MG63 (cell line): ENCODE data around the gene HHAT. TPM values are rescaled to one million over a fixed set of nuclear protein-coding genes. Genes with fewer than 3 reads are reported as not detected.

Experiments used
- DNase-seq: peaks from one replicate; pipeline ENCODE4 v3.0.0-alpha.2; 2020
- H3K27me3 ChIP-seq: fragments of 250-450 bp; sonication (Bioruptor Pico); 2 replicates; pipeline ENCODE4 v1.5.1; 2020; ENCODE audit warnings: mild to moderate bottlenecking, moderate library complexity
- H3K36me3 ChIP-seq: fragments of 250-450 bp; sonication (Bioruptor Pico); 2 replicates; pipeline ENCODE4 v1.5.1; 2020; ENCODE audit warnings: mild to moderate bottlenecking, moderate library complexity
- H3K4me3 ChIP-seq: fragments of 250-450 bp; sonication (Bioruptor Pico); 2 replicates; pipeline ENCODE4 v1.5.1; 2020; ENCODE audit warnings: mild to moderate bottlenecking, moderate library complexity
- H3K9me3 ChIP-seq: fragments of 250-450 bp; sonication (Bioruptor Pico); 2 replicates; pipeline ENCODE4 v1.5.1; 2020; ENCODE audit warnings: mild to moderate bottlenecking, moderate library complexity
- total RNA-seq: library from RNA; depleted of rRNA; stranded (reverse); fragments of >200 nt; shearing (Covaris generic); gene quantifications from 2 replicates; pipeline ENCODE4 v1.2.3, GENCODE V29; 2014; ENCODE audit warnings: low replicate concordance

HHAT gene
- total RNA-seq, 1 experiment from 2014 or later, result 0.30 TPM

GRCh38 chr1:210438928-210439841 is 110.5 kb downstream of the HHAT start:
- no peaks in the 10 kb centered on the region for H3K27me3 ChIP-seq
- H3K4me3 ChIP-seq, result no peak overlapping the region
- DNase-seq, result peak; percentile 80
- H3K9me3 ChIP-seq, result no peaks in the 10 kb centered on the region
- H3K36me3 ChIP-seq, result no peaks in the 10 kb centered on the region

GRCh38 chr1:210440081-210440480 is 111.4 kb downstream of the HHAT start:
- no peak for DNase-seq
- Histone ChIP-seq H3K9me3 (no peaks in the 10 kb centered on the region), H3K36me3 (no peaks in the 10 kb centered on the region), H3K27me3 (no peaks in the 10 kb centered on the region), H3K4me3 (no peak overlapping the region)

- no peaks in the 10 kb centered on the region for H3K36me3 ChIP-seq
- no peak overlapping the region for H3K4me3 ChIP-seq
- H3K27me3 ChIP-seq, result no peaks in the 10 kb centered on the region
- H3K9me3 ChIP-seq, result no peaks in the 10 kb centered on the region
- no peak for DNase-seq
These were observed 112.3 kb downstream of the HHAT start for GRCh38 chr1:210441028-210441427.

- DNase-seq, result no peak
- H3K27me3 ChIP-seq, result no peaks in the 10 kb centered on the region
- no peak overlapping the region for H3K4me3 ChIP-seq
- no peaks in the 10 kb centered on the region for H3K36me3 ChIP-seq
- no peaks in the 10 kb centered on the region for H3K9me3 ChIP-seq
These were observed 116.8 kb downstream of the HHAT start for GRCh38 chr1:210445485-210445884.

- no peaks in the 10 kb centered on the region for H3K9me3 ChIP-seq
- no peak overlapping the region for H3K4me3 ChIP-seq
- no peaks in the 10 kb centered on the region for H3K36me3 ChIP-seq
- no peak for DNase-seq
- H3K27me3 ChIP-seq, result no peaks in the 10 kb centered on the region
These were observed 117.2 kb downstream of the HHAT start for GRCh38 chr1:210445931-210446330.

- H3K27me3 ChIP-seq, result 0 out of 2 replicates have a peak, but pooled peaks cover under 1% of the 10 kb centered on the region
- no peak for DNase-seq
- H3K4me3 ChIP-seq, result no peak overlapping the region
- H3K36me3 ChIP-seq, result no peaks in the 10 kb centered on the region
- H3K9me3 ChIP-seq, result no peaks in the 10 kb centered on the region
These were observed 117.8 kb downstream of the HHAT start for GRCh38 chr1:210446479-210446878.

- H3K36me3 ChIP-seq, result no peaks in the 10 kb centered on the region
- H3K4me3 ChIP-seq, result no peak overlapping the region
- H3K9me3 ChIP-seq, result no peaks in the 10 kb centered on the region
- 0 out of 2 replicates have a peak, but pooled peaks cover 3% of the 10 kb centered on the region for H3K27me3 ChIP-seq
- no peak for DNase-seq
These were observed 118.9 kb downstream of the HHAT start for GRCh38 chr1:210447456-210448057.

- Histone ChIP-seq H3K4me3 (no peak overlapping the region), H3K36me3 (no peaks in the 10 kb centered on the region), H3K27me3 (0 out of 2 replicates have a peak, but pooled peaks cover 3% of the 10 kb centered on the region), H3K9me3 (no peaks in the 10 kb centered on the region)
- no peak for DNase-seq
These were observed 119.7 kb downstream of the HHAT start for GRCh38 chr1:210448297-210448892.

- H3K36me3 ChIP-seq, result no peaks in the 10 kb centered on the region
- peaks cover 3% of the 10 kb centered on the region; the same call in 1 of the 2 replicates for H3K27me3 ChIP-seq
- DNase-seq, result no peak
- no peaks in the 10 kb centered on the region for H3K9me3 ChIP-seq
- H3K4me3 ChIP-seq, result no peak overlapping the region
These were observed 127.3 kb downstream of the HHAT start for GRCh38 chr1:210455840-210456603.

GRCh38 chr1:210456731-210457255 is 128.1 kb downstream of the HHAT start:
- DNase-seq, result no peak
- no peaks in the 10 kb centered on the region for H3K9me3 ChIP-seq
- no peaks in the 10 kb centered on the region for H3K36me3 ChIP-seq
- no peak overlapping the region for H3K4me3 ChIP-seq
- H3K27me3 ChIP-seq, result no peaks in the 10 kb centered on the region; the same call in 1 of the 2 replicates

GRCh38 chr1:210457568-210457967 is 128.9 kb downstream of the HHAT start:
- no peak overlapping the region for H3K4me3 ChIP-seq
- no peaks in the 10 kb centered on the region for H3K36me3 ChIP-seq
- no peaks in the 10 kb centered on the region; the same call in 1 of the 2 replicates for H3K27me3 ChIP-seq
- no peaks in the 10 kb centered on the region for H3K9me3 ChIP-seq
- DNase-seq, result no peak

GRCh38 chr1:210464519-210465039 is 135.9 kb downstream of the HHAT start:
- H3K36me3 ChIP-seq, result no peaks in the 10 kb centered on the region
- H3K4me3 ChIP-seq, result no peak overlapping the region
- H3K27me3 ChIP-seq, result no peaks in the 10 kb centered on the region
- no peaks in the 10 kb centered on the region for H3K9me3 ChIP-seq
- DNase-seq, result no peak

- no peaks in the 10 kb centered on the region for H3K36me3 ChIP-seq
- no peaks in the 10 kb centered on the region for H3K27me3 ChIP-seq
- DNase-seq, result no peak
- no peak overlapping the region for H3K4me3 ChIP-seq
- H3K9me3 ChIP-seq, result no peaks in the 10 kb centered on the region
These were observed 136.4 kb downstream of the HHAT start for GRCh38 chr1:210465150-210465549.

- Histone ChIP-seq H3K9me3 (no peaks in the 10 kb centered on the region), H3K27me3 (no peaks in the 10 kb centered on the region; the same call in 1 of the 2 replicates), H3K4me3 (no peak overlapping the region), H3K36me3 (no peaks in the 10 kb centered on the region)
- no peak for DNase-seq
These were observed 138.8 kb downstream of the HHAT start for GRCh38 chr1:210467440-210468043.

GRCh38 chr1:210469441-210469840 is 140.7 kb downstream of the HHAT start:
- Histone ChIP-seq H3K9me3 (no peaks in the 10 kb centered on the region), H3K27me3 (no peaks in the 10 kb centered on the region; the same call in 1 of the 2 replicates)
- no peak for DNase-seq

GRCh38 chr1:210475321-210475720 is 146.6 kb downstream of the HHAT start:
- no peak for DNase-seq
- Histone ChIP-seq H3K9me3 (no peaks in the 10 kb centered on the region), H3K36me3 (no peaks in the 10 kb centered on the region), H3K4me3 (no peak overlapping the region), H3K27me3 (no peaks in the 10 kb centered on the region; the same call in 1 of the 2 replicates)

More at GRCh38 chr1:210469441-210469840, 140.7 kb downstream of the HHAT start:
- H3K4me3 ChIP-seq, result no peak overlapping the region
- H3K36me3 ChIP-seq, result no peaks in the 10 kb centered on the region
